HAP-1 (cell line): Measurements from ENCODE around the gene PYGM.
"Not testable (repeated sequence)": the region's sequence is repeated elsewhere in the genome, so short reads cannot be mapped to it uniquely, and the experiment has no call there.

Source experiments
- DNase-seq, 2 experiments: peaks; one replicate each; pipeline ENCODE4 v3.0.0-alpha.2; 2016 to 2020; ENCODE audit warnings: low spot score in 2 of 2
- H3K27me3 ChIP-seq: fragments of 250-450 bp; sonication (Bioruptor Pico); 2 replicates; pipeline ENCODE4 v1.5.1; 2020; ENCODE audit warnings: low read depth, mild to moderate bottlenecking, moderate library complexity
- H3K36me3 ChIP-seq: fragments of 250-450 bp; sonication (Bioruptor Pico); replicated peaks from 2 replicates; pipeline ENCODE4 v1.5.1; 2020; ENCODE audit warnings: mild to moderate bottlenecking
- H3K4me1 ChIP-seq: fragments of 250-450 bp; sonication (Bioruptor Pico); 2 replicates; pipeline ENCODE4 v1.5.1; 2020; ENCODE audit warnings: mild to moderate bottlenecking
- H3K4me3 ChIP-seq: fragments of 250-450 bp; sonication (Bioruptor Pico); 2 replicates; pipeline ENCODE4 v1.5.1; 2020; ENCODE audit warnings: mild to moderate bottlenecking, moderate library complexity
- H3K9me3 ChIP-seq: fragments of 250-450 bp; sonication (Bioruptor Pico); 2 replicates; pipeline ENCODE4 v1.5.1; 2020; ENCODE audit warnings: mild to moderate bottlenecking, moderate library complexity
- in situ Hi-C: fragments of 300-500 bp; cut with MboI; formaldehyde crosslinking; loops from 3 replicates; pipeline ENCODE4 v1.14.3; 2020; ENCODE audit warnings: low sequenced_read_pairs, inconsistent platforms, mixed read lengths

The PYGM gene

GRCh38 chr11:64713016-64713707, 46.6 kb downstream of the PYGM start:
- H3K36me3 ChIP-seq, result no peaks in the 10 kb centered on the region
- no peak overlapping the region for H3K4me3 ChIP-seq
- H3K9me3 ChIP-seq, result no peaks in the 10 kb centered on the region
- H3K4me1 ChIP-seq, result no peaks in the 10 kb centered on the region
- peaks cover 52% of the 10 kb centered on the region for H3K27me3 ChIP-seq
- in situ Hi-C loops, result no loop called here
- no peak for DNase-seq

DNA sequence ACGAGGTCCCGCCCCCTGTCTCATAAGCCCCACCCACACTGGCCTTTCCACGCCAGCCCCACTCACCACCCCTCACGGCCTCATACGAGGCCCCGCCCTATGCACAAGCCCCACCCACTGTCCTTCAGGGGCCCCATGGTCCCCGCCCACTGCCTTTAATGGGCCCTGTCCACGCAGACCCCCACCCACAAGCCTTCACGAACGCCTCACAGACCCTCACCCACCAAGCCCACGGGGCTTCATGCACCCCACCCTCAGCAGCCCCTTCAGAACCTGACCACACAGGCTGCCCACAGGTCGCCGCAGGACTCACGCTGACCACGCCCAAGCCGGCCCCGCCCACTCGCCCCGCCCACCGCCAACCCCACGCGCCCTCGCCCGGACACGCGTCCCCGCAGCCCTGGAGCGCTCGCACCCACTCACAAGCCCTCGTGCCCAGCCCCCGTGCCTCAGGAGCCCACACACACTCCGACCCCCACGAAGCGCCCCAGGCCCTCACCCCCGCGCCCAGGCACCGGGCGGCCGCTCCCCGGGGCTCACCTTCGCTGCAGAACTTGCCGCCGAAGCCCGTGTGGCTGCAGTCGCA, 47.3 kb downstream of the PYGM start:
- Histone ChIP-seq H3K4me1 (no peaks in the 10 kb centered on the region), H3K27me3 (peaks cover 48% of the 10 kb centered on the region), H3K4me3 (no peak overlapping the region), H3K9me3 (no peaks in the 10 kb centered on the region), H3K36me3 (no peaks in the 10 kb centered on the region)
- no peak for DNase-seq
- in situ Hi-C loops, result no loop called here

GRCh38 chr11:64711956-64712362, 47.8 kb downstream of the PYGM start:
- Histone ChIP-seq H3K36me3 (no peaks in the 10 kb centered on the region), H3K4me3 (no peak overlapping the region), H3K4me1 (no peaks in the 10 kb centered on the region), H3K27me3 (peaks cover 43% of the 10 kb centered on the region), H3K9me3 (no peaks in the 10 kb centered on the region)
- in situ Hi-C loops, result no loop called here
- no peak for DNase-seq

GRCh38 chr11:64711138-64711955, 48.4 kb downstream of the PYGM start:
- no peaks in the 10 kb centered on the region for H3K36me3 ChIP-seq
- H3K9me3 ChIP-seq, result no peaks in the 10 kb centered on the region
- H3K4me3 ChIP-seq, result no peak overlapping the region
- H3K4me1 ChIP-seq, result no peaks in the 10 kb centered on the region
- in situ Hi-C loops, result no loop called here
- DNase-seq, result no peak
- H3K27me3 ChIP-seq, result peaks cover 36% of the 10 kb centered on the region

- no peaks in the 10 kb centered on the region for H3K9me3 ChIP-seq
- peaks cover 32% of the 10 kb centered on the region for H3K27me3 ChIP-seq
- DNase-seq, result no peak
- in situ Hi-C loops, result no loop called here
- H3K4me1 ChIP-seq, result no peaks in the 10 kb centered on the region
- no peak overlapping the region for H3K4me3 ChIP-seq
- no peaks in the 10 kb centered on the region for H3K36me3 ChIP-seq
Measured at GRCh38 chr11:64710418-64711137, 49.2 kb downstream of the PYGM start.

DNA sequence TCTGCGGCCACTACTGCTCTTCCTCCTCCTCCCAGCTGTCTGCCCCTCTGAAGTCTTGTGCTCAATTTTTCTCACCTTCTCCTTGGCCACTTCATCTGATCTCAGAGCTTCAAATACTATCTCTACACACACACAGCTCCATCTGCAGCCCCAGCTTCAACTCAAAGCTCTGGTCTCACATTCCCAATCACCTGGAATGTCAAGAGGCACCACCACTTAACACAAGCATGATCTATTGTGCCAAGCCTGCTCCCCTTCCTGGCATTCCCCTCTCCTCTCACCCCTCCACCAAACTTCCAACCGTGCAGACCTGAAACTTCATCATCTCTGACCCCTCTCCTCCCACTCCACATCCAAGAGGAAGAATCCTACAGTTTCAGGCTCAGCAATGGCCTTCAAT, 54.3 kb downstream of the PYGM start:
- Histone ChIP-seq H3K4me1 (no peaks in the 10 kb centered on the region), H3K9me3 (no peaks in the 10 kb centered on the region), H3K4me3 (no peak overlapping the region), H3K27me3 (peaks cover 19% of the 10 kb centered on the region), H3K36me3 (no peaks in the 10 kb centered on the region)
- no peak for DNase-seq
- in situ Hi-C loops, result no loop called here

DNA sequence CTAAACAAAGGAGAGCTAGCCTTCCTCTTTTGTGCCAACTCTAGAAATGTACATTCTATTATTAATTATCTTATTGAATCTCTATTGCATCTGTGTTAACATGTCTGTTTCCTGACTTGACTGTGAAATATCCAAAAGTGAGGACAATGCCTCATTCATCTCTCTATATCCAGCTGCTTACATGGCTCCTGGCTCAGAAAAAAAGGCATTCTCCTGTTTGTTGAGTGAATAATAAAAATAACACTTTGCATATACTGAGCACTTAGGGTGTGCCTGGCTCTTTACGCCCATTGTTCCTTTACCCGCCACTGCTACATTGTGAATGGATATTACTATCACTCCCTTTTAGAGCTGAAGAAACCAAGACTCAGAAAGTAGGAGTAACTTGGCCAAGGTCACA, 56.7 kb downstream of the PYGM start:
- Histone ChIP-seq H3K27me3 (peaks cover 14% of the 10 kb centered on the region), H3K9me3 (no peaks in the 10 kb centered on the region), H3K36me3 (no peaks in the 10 kb centered on the region), H3K4me1 (no peaks in the 10 kb centered on the region), H3K4me3 (no peak overlapping the region)
- no peak for DNase-seq
- in situ Hi-C loops, result no loop called here

DNA sequence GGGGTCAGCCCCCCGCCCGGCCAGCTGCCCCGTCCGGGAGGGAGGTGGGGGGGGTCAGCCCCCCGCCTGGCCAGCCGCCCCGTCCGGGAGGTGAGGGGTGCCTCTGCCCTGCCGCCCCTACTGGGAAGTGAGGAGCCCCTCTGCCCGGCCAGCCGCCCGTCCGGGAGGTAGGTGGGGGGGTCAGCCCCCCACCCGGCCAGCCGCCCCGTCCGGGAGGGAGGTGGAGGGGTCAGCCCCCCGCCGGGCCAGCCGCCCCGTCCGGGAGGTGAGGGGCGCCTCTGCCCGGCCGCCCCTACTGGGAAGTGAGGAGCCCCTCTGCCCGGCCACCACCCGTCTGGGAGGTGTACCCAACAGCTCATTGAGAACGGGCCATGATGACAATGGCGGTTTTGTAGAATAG, 57.8 kb downstream of the PYGM start:
- H3K4me3 ChIP-seq, H3K9me3 ChIP-seq, H3K4me1 ChIP-seq, in situ Hi-C loops, DNase-seq, H3K36me3 ChIP-seq: not testable (repeated sequence)
- H3K27me3 ChIP-seq, result peaks cover 11% of the 10 kb centered on the region

- Histone ChIP-seq H3K4me1 (no peaks in the 10 kb centered on the region), H3K4me3 (no peak overlapping the region), H3K27me3 (peaks cover 21% of the 10 kb centered on the region), H3K36me3 (no peaks in the 10 kb centered on the region), H3K9me3 (no peaks in the 10 kb centered on the region)
- in situ Hi-C loops, result no loop called here
- no peak for DNase-seq
Measured at GRCh38 chr11:64698427-64698826, 61.3 kb downstream of the PYGM start.

GRCh38 chr11:64697663-64698375, 62.0 kb downstream of the PYGM start:
- Histone ChIP-seq H3K9me3 (no peaks in the 10 kb centered on the region), H3K36me3 (no peaks in the 10 kb centered on the region), H3K27me3 (peaks cover 25% of the 10 kb centered on the region), H3K4me3 (no peak overlapping the region), H3K4me1 (no peaks in the 10 kb centered on the region)
- in situ Hi-C loops, result no loop called here
- no peak for DNase-seq
